ENCODE data around the gene ABHD1. TPM values are rescaled to one million over a fixed set of nuclear protein-coding genes. Genes with fewer than 3 reads are reported as not detected.

ABHD1 gene
- total RNA-seq, 1 experiment from 2014 or later = 0.46 TPM

GRCh38 chr2:27083410-27084296 lies 40.0 kb upstream of the ABHD1 start:
- intact Hi-C loops (cut with micrococcal nuclease; ENCODE audit: unreplicated experiment) = loop anchor here (10.0 kb wide), 1 partner anchor 119 kb away; no protein-coding TSS in a partner anchor
- CTCF ChIA-PET = no interaction called here
- H3K4me1 ChIP-seq (ENCODE audit: control insufficient read depth, insufficient read depth, low read length) = peaks cover 7% of the 10 kb centered on the region

GRCh38 chr2:27084297-27085061 lies 39.1 kb upstream of the ABHD1 start:
- intact Hi-C loops (cut with micrococcal nuclease; ENCODE audit: unreplicated experiment) = loop anchor here (10.0 kb wide), 1 partner anchor 120 kb away; no protein-coding TSS in a partner anchor
- Histone ChIP-seq H3K9me3 (ENCODE audit: control insufficient read depth, insufficient read depth, low read depth, low read length) (no peaks in the 10 kb centered on the region), H3K27me3 (ENCODE audit: control insufficient read depth, insufficient read depth, low read length) (no peaks in the 10 kb centered on the region), H3K4me1 (ENCODE audit: control insufficient read depth, insufficient read depth, low read length) (peaks cover 7% of the 10 kb centered on the region), H3K36me3 (ENCODE audit: control insufficient read depth, insufficient read depth, low read length) (no peaks in the 10 kb centered on the region), H3K27ac (ENCODE audit: low read length) (no peak overlapping the region), H3K4me3 (ENCODE audit: low read depth in 2 of 2, low read length in 2 of 2) (no peak overlapping the region)
- BruUV-seq (replicated peaks) = no TSS peak
- ChIA-PET CTCF (interaction anchor here (2.0 kb wide), 1 partner anchor 123 kb away, joined by 5 read pairs; no protein-coding TSS in a partner anchor), POLR2A (interaction anchor here (0.5 kb wide), 1 partner anchor 15 kb away, joined by 3 read pairs; no protein-coding TSS in a partner anchor)
- no peak for DNase-seq (ENCODE audit: low read depth, low spot score)
- in situ Hi-C loops (cut with HindIII; ENCODE audit: low pct_unique_long_range_greater_than_20kb, low sequenced_read_pairs) = no loop called here
- TF ChIP-seq, protein P1, sequence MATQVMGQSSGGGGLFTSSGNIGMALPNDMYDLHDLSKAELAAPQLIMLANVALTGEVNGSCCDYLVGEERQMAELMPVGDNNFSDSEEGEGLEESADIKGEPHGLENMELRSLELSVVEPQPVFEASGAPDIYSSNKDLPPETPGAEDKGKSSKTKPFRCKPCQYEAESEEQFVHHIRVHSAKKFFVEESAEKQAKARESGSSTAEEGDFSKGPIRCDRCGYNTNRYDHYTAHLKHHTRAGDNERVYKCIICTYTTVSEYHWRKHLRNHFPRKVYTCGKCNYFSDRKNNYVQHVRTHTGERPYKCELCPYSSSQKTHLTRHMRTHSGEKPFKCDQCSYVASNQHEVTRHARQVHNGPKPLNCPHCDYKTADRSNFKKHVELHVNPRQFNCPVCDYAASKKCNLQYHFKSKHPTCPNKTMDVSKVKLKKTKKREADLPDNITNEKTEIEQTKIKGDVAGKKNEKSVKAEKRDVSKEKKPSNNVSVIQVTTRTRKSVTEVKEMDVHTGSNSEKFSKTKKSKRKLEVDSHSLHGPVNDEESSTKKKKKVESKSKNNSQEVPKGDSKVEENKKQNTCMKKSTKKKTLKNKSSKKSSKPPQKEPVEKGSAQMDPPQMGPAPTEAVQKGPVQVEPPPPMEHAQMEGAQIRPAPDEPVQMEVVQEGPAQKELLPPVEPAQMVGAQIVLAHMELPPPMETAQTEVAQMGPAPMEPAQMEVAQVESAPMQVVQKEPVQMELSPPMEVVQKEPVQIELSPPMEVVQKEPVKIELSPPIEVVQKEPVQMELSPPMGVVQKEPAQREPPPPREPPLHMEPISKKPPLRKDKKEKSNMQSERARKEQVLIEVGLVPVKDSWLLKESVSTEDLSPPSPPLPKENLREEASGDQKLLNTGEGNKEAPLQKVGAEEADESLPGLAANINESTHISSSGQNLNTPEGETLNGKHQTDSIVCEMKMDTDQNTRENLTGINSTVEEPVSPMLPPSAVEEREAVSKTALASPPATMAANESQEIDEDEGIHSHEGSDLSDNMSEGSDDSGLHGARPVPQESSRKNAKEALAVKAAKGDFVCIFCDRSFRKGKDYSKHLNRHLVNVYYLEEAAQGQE (IDR thresholded peaks at IDR 0.05; ENCODE audit: insufficient read depth in 1 of 2, low read depth in 2 of 2, low read length in 1 of 2) = no peak
- TF ChIP-seq SIN3A (IDR thresholded peaks at IDR 0.05; ENCODE audit: borderline replicate concordance, insufficient read depth, low read depth, low read length) (no peak), TCF7L2 (IDR thresholded peaks at IDR 0.05; ENCODE audit: low read depth, low read length) (no peak), POLR2AphosphoS5 (IDR thresholded peaks at IDR 0.05; ENCODE audit: low read depth, low read length) (no peak)
- TF ChIP-seq, protein P2, sequence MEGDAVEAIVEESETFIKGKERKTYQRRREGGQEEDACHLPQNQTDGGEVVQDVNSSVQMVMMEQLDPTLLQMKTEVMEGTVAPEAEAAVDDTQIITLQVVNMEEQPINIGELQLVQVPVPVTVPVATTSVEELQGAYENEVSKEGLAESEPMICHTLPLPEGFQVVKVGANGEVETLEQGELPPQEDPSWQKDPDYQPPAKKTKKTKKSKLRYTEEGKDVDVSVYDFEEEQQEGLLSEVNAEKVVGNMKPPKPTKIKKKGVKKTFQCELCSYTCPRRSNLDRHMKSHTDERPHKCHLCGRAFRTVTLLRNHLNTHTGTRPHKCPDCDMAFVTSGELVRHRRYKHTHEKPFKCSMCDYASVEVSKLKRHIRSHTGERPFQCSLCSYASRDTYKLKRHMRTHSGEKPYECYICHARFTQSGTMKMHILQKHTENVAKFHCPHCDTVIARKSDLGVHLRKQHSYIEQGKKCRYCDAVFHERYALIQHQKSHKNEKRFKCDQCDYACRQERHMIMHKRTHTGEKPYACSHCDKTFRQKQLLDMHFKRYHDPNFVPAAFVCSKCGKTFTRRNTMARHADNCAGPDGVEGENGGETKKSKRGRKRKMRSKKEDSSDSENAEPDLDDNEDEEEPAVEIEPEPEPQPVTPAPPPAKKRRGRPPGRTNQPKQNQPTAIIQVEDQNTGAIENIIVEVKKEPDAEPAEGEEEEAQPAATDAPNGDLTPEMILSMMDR (IDR thresholded peaks at IDR 0.05) = no peak
- no peak for ATAC-seq

More at GRCh38 chr2:27083410-27084296, 40.0 kb upstream of the ABHD1 start:
- no peak for ATAC-seq
- Histone ChIP-seq H3K36me3 (ENCODE audit: control insufficient read depth, insufficient read depth, low read length) (no peaks in the 10 kb centered on the region), H3K27ac (ENCODE audit: low read length) (no peak overlapping the region), H3K4me3 (ENCODE audit: low read depth in 2 of 2, low read length in 2 of 2) (no peak overlapping the region), H3K27me3 (ENCODE audit: control insufficient read depth, insufficient read depth, low read length) (no peaks in the 10 kb centered on the region), H3K9me3 (ENCODE audit: control insufficient read depth, insufficient read depth, low read depth, low read length) (no peaks in the 10 kb centered on the region)
- BruUV-seq (replicated peaks) = no TSS peak
- in situ Hi-C loops (cut with HindIII; ENCODE audit: low pct_unique_long_range_greater_than_20kb, low sequenced_read_pairs) = no loop called here
- TF ChIP-seq, protein P1 (IDR thresholded peaks at IDR 0.05; ENCODE audit: insufficient read depth in 1 of 2, low read depth in 2 of 2, low read length in 1 of 2) = no peak
- TF ChIP-seq POLR2AphosphoS5 (IDR thresholded peaks at IDR 0.05; ENCODE audit: low read depth, low read length) (no peak), TCF7L2 (IDR thresholded peaks at IDR 0.05; ENCODE audit: low read depth, low read length) (no peak), SIN3A (IDR thresholded peaks at IDR 0.05; ENCODE audit: borderline replicate concordance, insufficient read depth, low read depth, low read length) (no peak)
- TF ChIP-seq, protein P2 (IDR thresholded peaks at IDR 0.05) = no peak
- POLR2A ChIA-PET = no interaction called here
- no peak for DNase-seq (ENCODE audit: low read depth, low spot score)
